ENCODE data around the gene MYT1.

Gene MYT1

GRCh38 chr20:64226686-64227580, 62.7 kb downstream of the MYT1 start:
- no peaks in the 10 kb centered on the region for H3F3A ChIP-seq (ENCODE audit: insufficient read depth, low read length)
- no peak overlapping the region for H3K9ac ChIP-seq (ENCODE audit: low read length)
- peaks cover 7% of the 10 kb centered on the region; the same call in 1 of the 2 replicates for H3K27me3 ChIP-seq (ENCODE audit: insufficient read depth, low read length)
- no peak for TF ChIP-seq CTCF (IDR thresholded peaks at IDR 0.05; ENCODE audit: low read length)
- no peak for TF ChIP-seq EZH2 (IDR thresholded peaks at IDR 0.05; ENCODE audit: borderline replicate concordance, low read length)
- no peaks in the 10 kb centered on the region for H3K9me2 ChIP-seq (ENCODE audit: low read depth, low read length)
- H4K20me1 ChIP-seq (ENCODE audit: insufficient read depth, low read length) = no peaks in the 10 kb centered on the region
- no peaks in the 10 kb centered on the region for H3K36me3 ChIP-seq (ENCODE audit: insufficient read depth, low read length)
- no peak overlapping the region for H3K4me3 ChIP-seq (ENCODE audit: low read depth, low read length, poor library complexity, severe bottlenecking)
- no peak overlapping the region for H3K4me2 ChIP-seq (ENCODE audit: low read length)
- no peak overlapping the region for H2AFZ ChIP-seq (ENCODE audit: low read length)
- H3K9me3 ChIP-seq (ENCODE audit: low read length) = no peaks in the 10 kb centered on the region
- H3K79me2 ChIP-seq (ENCODE audit: insufficient read depth, low read length) = no peaks in the 10 kb centered on the region
- H3K27ac ChIP-seq (ENCODE audit: low read depth, low read length, poor library complexity, severe bottlenecking) = no peak overlapping the region
- H3K4me1 ChIP-seq (ENCODE audit: insufficient read depth, low read length, severe bottlenecking) = no peaks in the 10 kb centered on the region

GRCh38 chr20:64228086-64228653, 63.9 kb downstream of the MYT1 start:
- Histone ChIP-seq H3K4me3 (ENCODE audit: low read depth, low read length, poor library complexity, severe bottlenecking) (no peak overlapping the region), H3F3A (ENCODE audit: insufficient read depth, low read length) (no peaks in the 10 kb centered on the region), H3K9me2 (ENCODE audit: low read depth, low read length) (no peaks in the 10 kb centered on the region), H3K79me2 (ENCODE audit: insufficient read depth, low read length) (no peaks in the 10 kb centered on the region), H3K9ac (ENCODE audit: low read length) (no peak overlapping the region), H2AFZ (ENCODE audit: low read length) (no peak overlapping the region), H3K4me2 (ENCODE audit: low read length) (no peak overlapping the region), H3K9me3 (ENCODE audit: low read length) (no peaks in the 10 kb centered on the region), H3K27me3 (ENCODE audit: insufficient read depth, low read length) (peaks cover 7% of the 10 kb centered on the region; the same call in 1 of the 2 replicates), H3K27ac (ENCODE audit: low read depth, low read length, poor library complexity, severe bottlenecking) (no peak overlapping the region), H3K4me1 (ENCODE audit: insufficient read depth, low read length, severe bottlenecking) (no peaks in the 10 kb centered on the region), H3K36me3 (ENCODE audit: insufficient read depth, low read length) (no peaks in the 10 kb centered on the region), H4K20me1 (ENCODE audit: insufficient read depth, low read length) (no peaks in the 10 kb centered on the region)
- TF ChIP-seq CTCF (IDR thresholded peaks at IDR 0.05; ENCODE audit: low read length) (no peak), EZH2 (IDR thresholded peaks at IDR 0.05; ENCODE audit: borderline replicate concordance, low read length) (no peak)

GRCh38 chr20:64228751-64229506, 64.7 kb downstream of the MYT1 start:
- no peaks in the 10 kb centered on the region for H3K9me3 ChIP-seq (ENCODE audit: low read length)
- no peaks in the 10 kb centered on the region for H3K9me2 ChIP-seq (ENCODE audit: low read depth, low read length)
- H3K79me2 ChIP-seq (ENCODE audit: insufficient read depth, low read length) = no peaks in the 10 kb centered on the region
- TF ChIP-seq CTCF (IDR thresholded peaks at IDR 0.05; ENCODE audit: low read length) (no peak), EZH2 (IDR thresholded peaks at IDR 0.05; ENCODE audit: borderline replicate concordance, low read length) (no peak)
- no peak overlapping the region for H3K27ac ChIP-seq (ENCODE audit: low read depth, low read length, poor library complexity, severe bottlenecking)
- H3K4me1 ChIP-seq (ENCODE audit: insufficient read depth, low read length, severe bottlenecking) = no peaks in the 10 kb centered on the region
- no peaks in the 10 kb centered on the region for H3F3A ChIP-seq (ENCODE audit: insufficient read depth, low read length)
- H2AFZ ChIP-seq (ENCODE audit: low read length) = no peak overlapping the region
- no peaks in the 10 kb centered on the region for H3K36me3 ChIP-seq (ENCODE audit: insufficient read depth, low read length)
- no peak overlapping the region for H3K4me2 ChIP-seq (ENCODE audit: low read length)
- no peak overlapping the region for H3K4me3 ChIP-seq (ENCODE audit: low read depth, low read length, poor library complexity, severe bottlenecking)
- H3K9ac ChIP-seq (ENCODE audit: low read length) = no peak overlapping the region
- H3K27me3 ChIP-seq (ENCODE audit: insufficient read depth, low read length) = peaks cover 7% of the 10 kb centered on the region; the same call in 1 of the 2 replicates
- no peaks in the 10 kb centered on the region for H4K20me1 ChIP-seq (ENCODE audit: insufficient read depth, low read length)

All from OCI-LY1 (cell line).